GM12892 (cell line): ENCODE measurements around the gene SPAAR.
A peak's percentile ranks its signal among the peaks of the same experiment; 100 is the strongest.
"Not testable (repeated sequence)": the region's sequence is repeated elsewhere in the genome, so short reads cannot be mapped to it uniquely, and the experiment has no call there.

ENCODE experiments used
- DNase-seq: peaks from one replicate; pipeline ENCODE4 v3.0.0; 2011; ENCODE audit not compliant: insufficient read length
- FAIRE-seq: peaks from 2 replicates; lab custom pipeline; 2011; peaks lifted over from hg19 to GRCh38; lab: Jason Lieb, UNC
- POLR2A ChIP-seq: IDR thresholded peaks from 2 replicates; pipeline ENCODE4 v1.6.1; 2011; ENCODE audit warnings: low read depth, low read length, control low read depth
- POLR2AphosphoS5 ChIP-seq: IDR thresholded peaks from 2 replicates; pipeline ENCODE4 v1.6.1; 2011; ENCODE audit warnings: low read depth, low read length, control low read depth
- TAF1 ChIP-seq: IDR thresholded peaks from 2 replicates; pipeline ENCODE4 v1.6.1; 2011; ENCODE audit warnings: low read depth, mild to moderate bottlenecking, control low read depth, low read length, borderline replicate concordance

The SPAAR gene

DNA sequence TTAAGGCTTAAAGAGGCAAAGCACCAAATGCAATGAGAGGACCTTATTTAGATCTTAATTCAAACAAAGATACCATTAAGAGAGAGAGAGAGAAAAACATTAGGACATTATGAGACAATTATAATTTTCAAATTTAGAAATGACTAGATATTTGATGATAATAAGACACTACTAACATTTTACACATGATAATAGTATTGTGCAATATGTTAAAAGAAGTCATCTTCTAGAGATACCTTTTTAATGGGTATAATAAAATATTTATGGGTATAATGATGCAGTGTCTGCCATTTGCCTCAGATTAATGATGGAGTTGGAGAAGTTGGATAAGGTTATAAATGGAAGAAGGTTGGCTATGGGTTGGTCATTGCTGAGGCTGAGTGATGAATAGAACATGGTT lies 21.2 kb downstream of the SPAAR start:
- FAIRE-seq = no peak
- no peak for DNase-seq
- TF ChIP-seq POLR2A (no peak), TAF1 (no peak), POLR2AphosphoS5 (no peak)

DNA sequence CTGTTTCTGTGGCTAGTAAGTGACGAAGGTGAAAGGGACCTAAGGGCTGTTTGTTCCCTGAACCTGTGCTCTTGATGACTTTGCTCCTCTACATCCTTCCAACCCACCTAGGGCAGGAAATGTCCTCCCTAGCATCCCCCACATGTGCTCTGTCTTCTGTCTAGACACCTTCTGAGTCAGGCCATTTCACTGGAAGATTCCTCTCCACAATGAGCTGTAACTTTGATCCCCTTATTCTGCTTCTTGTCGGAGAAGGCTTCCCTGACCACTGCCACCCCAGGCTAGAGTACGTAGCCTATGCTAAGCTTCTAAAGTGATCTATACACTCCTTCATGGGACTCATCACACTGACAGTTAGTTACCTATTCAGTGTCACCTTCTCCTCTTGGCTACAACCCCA lies 21.7 kb downstream of the SPAAR start:
- no peak for DNase-seq
- no peak for FAIRE-seq

GRCh38 chr9:35932735-35933134 lies 23.4 kb downstream of the SPAAR start:
- no peak for FAIRE-seq
- TF ChIP-seq TAF1 (no peak), POLR2A (no peak), POLR2AphosphoS5 (no peak)
- no peak for DNase-seq

More for the DNA sequence above, 21.7 kb downstream of the SPAAR start:
- TF ChIP-seq POLR2AphosphoS5 = no peak
- no peak for TF ChIP-seq TAF1
- TF ChIP-seq POLR2A = no peak

DNA sequence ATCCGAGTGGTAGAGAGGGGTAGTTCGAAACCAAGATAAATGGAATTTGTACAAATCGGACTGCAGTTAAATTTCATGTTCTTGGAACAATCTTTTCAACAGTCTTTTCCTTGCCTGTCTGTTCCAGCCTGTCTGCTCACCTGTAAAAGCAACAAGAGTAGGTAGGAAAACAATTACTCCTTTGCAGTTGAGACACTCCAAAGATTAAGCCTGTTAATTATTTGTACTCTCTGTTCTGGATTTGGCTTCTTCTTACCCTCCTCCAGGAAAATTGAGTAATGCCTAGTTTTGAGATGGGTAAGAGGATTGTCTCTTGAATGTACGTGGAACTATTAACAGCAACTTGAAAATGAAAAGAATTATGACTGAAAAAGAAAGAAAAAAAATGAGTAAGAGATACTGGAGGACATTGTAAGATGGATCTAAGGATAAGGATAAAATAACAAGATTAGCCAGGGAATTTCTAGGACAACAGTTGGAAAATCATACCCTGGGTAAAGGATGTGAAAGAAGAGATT lies 24.3 kb downstream of the SPAAR start:
- FAIRE-seq = peak; percentile 5
- no peak for TF ChIP-seq POLR2AphosphoS5
- TF ChIP-seq POLR2A = no peak
- no peak for TF ChIP-seq TAF1
- DNase-seq = no peak

GRCh38 chr9:35934069-35934468 lies 24.8 kb downstream of the SPAAR start:
- not testable (repeated sequence) for FAIRE-seq, DNase-seq

DNA sequence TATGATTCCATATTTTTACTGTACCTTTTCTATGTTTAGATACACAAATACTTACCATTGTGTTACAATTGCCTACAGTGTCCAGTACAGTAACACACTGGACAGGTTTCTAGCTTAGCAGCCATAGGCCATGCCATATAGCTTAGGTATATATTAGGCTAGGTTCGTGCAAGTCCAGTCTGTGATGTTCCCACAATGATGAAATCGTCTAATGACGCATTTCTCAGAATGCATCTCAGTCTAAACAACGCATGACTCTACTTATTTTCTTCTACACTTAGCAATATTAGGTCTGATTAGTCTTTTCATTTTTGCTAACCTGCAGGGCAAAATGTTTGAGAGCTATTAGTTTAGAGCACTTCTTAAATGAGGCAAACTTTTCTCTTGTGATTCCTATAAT lies 26.0 kb downstream of the SPAAR start:
- no peak for FAIRE-seq
- no peak for TF ChIP-seq TAF1
- TF ChIP-seq POLR2AphosphoS5 = no peak
- TF ChIP-seq POLR2A = no peak

DNA sequence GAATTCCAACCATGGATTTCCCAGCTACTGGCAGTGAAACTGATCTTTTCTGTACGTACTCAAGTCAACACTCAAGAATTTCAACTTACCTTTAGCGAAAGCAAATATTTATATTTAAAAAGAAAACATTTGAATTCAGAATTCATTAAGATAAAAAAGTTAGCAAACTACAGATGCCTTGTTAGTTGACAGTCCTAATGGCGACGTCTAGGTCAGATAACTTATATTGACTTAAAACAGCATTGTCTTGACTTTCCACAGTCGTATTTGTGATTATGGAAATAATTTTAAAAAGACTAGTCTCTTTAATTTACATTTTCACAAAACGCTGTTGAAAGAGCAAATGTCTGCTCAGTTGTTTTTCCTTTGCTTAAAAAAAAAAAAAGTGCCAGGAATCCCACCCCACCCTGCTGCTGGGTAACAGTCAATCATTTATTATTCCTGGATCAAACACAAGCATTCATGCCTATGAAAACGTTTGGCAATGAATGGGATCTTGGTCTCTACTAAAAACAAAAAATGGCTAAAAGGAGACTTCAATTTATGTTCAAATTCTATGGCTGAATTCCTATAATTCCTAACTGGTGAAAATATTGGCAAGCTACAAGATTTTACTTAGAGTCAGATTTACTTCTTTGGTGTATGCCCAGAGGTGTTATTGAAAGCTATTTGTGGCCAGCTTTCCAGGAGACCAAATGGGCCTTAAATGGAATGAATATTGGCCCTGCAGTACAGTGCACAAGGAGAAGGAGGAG lies 26.6 kb downstream of the SPAAR start:
- no peak for DNase-seq
- TF ChIP-seq POLR2A = no peak
- no peak for TF ChIP-seq POLR2AphosphoS5
- no peak for TF ChIP-seq TAF1
- no peak for FAIRE-seq

More for the DNA sequence above, 26.0 kb downstream of the SPAAR start:
- no peak for DNase-seq

DNA sequence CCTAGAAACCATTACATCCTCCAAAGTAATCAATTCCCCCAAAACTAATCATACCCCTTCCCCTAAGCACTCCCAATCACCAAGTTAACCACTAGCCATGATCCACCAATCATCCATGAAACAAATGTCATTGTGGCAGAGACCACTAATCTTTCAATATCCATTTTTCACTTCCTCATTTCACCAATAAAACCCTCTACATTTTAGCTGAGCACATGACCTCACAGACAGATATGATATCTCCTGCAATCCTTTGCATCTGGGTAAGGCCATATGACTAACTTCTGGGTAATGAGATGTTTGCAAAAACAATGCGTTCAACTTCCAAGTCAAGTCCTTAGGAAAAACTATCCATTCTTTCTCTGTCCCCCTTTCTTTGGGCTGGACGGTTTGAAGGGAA lies 27.9 kb downstream of the SPAAR start:
- TF ChIP-seq POLR2A (no peak), POLR2AphosphoS5 (no peak), TAF1 (no peak)
- FAIRE-seq = peak; percentile 54
- no peak for DNase-seq

DNA sequence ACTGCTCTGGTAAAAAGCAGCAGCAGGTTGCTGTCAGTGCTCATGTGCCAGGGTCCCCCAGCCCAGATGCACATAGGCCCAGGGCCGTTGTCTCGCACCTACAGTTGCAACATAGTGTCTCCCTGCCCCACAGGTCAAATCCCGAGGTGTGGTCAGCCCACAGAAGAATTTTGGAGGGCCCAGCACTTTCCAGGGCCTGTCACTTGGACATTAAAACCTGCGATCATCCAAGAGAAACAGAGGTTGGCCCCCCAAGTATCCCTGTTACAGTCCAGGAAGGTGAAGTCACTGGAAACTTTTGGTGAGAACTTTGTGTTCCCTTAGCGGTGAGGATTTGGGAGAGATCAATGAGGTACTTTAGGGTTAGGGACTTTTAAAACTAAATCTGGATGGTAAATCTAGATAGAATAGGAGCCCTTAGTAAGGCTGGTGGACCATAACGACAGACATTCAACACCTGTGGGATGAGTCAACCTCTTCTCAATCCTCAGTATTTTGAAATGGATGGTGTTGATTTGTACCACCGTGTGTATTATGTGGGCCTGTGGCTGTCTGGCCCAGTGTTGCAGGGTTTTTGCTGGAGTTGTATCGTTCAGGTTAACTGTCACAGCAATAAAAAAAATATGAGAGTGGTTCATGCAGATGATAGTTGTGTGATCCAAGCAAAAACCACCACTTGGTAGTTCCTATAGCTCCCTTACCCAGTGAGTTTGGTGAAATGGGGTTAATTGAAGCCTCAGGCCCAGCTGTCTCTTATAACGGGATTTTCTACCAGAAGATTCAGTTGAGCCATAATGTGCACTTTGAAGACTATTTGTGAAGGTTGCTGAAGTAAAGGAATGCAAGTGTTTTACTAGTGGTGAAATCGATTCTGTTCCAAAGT lies 29.4 kb downstream of the SPAAR start:
- TF ChIP-seq TAF1 (no peak), POLR2AphosphoS5 (no peak)
- FAIRE-seq (no peak), DNase-seq (no peak)

DNA sequence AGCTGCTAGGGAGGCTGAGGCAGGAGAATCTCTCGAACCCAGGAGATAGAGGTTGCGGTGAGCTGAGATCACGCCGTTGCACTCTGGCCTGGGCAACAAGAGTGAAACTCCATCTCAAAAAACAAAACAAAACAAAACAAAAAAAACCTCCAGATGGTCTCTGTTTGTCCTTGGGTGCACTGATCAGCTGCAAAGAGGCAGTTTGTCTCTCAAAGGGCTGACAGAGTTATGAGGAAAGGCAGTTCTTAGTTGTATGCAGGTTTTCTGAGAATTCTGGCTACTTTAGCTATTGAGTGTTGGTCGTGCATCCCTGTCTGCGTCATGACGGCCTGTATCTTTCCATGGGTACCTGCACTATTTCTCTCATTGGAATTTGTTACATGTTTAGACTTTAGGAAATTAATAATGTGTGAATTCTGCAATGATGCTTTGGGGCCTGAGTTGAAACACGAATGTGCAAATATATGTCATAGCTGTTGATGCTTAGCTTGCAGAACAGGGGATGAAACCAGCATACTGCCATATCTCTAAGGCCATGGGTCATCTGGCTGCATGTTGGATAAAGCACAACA lies 30.5 kb downstream of the SPAAR start:
- FAIRE-seq (no peak), DNase-seq (no peak)
- no peak for TF ChIP-seq POLR2A
- no peak for TF ChIP-seq TAF1
